Fibroblast of pulmonary artery (primary cell): ENCODE measurements around the gene ZC3H12C.

Experiments
- DNase-seq: peaks from one replicate; pipeline ENCODE4 v3.0.0-alpha.2; 2010; ENCODE audit warnings: low read depth
- H3K4me3 ChIP-seq: replicated peaks from 2 replicates; pipeline ENCODE4 v1.5.1; 2011; ENCODE audit warnings: low read depth, mild to moderate bottlenecking, control low read depth, low read length, moderate library complexity
- CTCF ChIP-seq: IDR thresholded peaks from 2 replicates; pipeline ENCODE4 v1.5.1; 2011; ENCODE audit warnings: mild to moderate bottlenecking, control low read depth, low read length, inconsistent platforms; ENCODE audit errors: missing control alignments

Gene ZC3H12C

DNA sequence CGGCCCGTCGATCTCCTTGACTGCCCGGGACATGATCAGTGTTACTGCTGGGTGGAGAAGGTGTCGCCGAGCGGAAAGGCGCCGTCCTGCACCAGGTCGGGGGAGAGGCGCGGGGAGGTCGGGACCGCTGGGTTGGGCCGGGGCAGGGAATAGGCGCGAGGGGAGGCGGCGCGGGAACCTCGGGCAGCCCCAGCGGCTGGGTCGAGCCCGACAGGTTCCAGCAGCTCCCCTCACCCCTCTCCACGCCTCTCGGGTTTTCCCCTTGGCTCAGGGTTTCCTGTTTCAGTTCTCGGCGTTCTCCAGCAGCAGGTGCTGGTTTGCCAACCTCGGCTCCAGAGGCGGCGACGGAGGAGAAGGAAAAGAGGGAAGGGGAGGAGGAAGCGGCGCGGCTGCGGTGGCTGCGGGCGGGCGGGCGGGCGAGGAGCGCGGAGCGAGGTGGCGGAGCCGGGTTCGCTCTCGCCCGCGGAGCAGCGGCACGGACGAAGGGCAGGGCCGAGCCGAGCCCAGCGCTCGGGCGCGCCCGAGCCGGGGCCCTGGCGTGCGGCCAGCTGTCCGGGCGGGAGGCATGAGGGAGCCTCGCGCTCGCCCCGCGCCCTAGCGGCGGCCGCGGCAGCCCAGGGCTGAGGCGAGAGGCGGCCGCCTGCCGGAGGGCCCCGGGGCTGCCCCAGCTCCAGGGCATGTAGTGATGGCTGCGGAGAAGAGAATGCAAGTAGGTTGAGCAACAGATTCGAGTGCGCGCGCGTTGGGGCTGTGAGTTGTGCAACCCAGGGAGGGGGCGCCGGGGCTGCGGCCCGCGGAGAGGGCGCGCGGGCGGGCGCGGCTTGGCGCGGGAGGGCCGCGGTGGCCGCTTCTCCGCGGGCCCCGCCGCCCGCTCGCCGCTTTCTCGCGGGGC, at the start of gene ZC3H12C:
Gene ZC3H12C (plus strand): TSS at position 878 of the 892 bp plus-strand sequence. CDS start 20 bp downstream, outside the sequence.
- peak within 1 kb of the TSS; percentile 72 for H3K4me3 ChIP-seq
- TF ChIP-seq CTCF, result peak; percentile 25
- peak; percentile 90 for DNase-seq

GRCh38 chr11:110044226-110044968, 48.8 kb upstream of the ZC3H12C start:
- no peak for DNase-seq
- TF ChIP-seq CTCF, result no peak

DNA sequence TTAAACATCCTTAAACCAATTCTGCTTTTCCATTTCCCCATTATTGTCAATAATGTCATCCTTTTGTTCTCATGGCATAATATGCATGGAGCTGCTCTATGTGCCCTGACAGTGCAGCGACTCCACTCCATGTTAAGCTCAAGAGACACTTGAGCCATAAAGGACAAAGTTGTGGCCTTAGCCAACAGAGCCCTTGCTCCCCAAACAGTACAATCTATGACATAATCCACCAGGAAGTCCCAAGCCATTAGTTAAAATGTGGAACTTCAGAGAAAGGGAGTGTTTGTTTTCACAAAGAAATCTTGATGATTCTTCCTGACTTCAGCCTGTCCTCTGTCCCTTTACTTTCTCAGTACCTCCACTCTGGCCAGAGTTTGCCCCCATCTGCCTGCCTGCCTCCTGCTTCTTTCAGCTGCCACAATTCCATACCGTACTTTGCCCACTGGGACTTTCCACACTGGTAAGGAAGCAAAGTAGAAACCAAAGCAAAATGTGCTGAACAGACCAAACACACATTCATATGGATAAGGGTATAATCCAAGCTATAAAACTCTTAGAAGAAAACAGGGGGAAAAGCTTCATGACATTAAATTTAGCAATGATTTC, 46.3 kb upstream of the ZC3H12C start:
- H3K4me3 ChIP-seq, result no peak overlapping the region
- DNase-seq, result no peak
- TF ChIP-seq CTCF, result no peak

More at GRCh38 chr11:110044226-110044968, 48.8 kb upstream of the ZC3H12C start:
- H3K4me3 ChIP-seq, result no peak overlapping the region

DNA sequence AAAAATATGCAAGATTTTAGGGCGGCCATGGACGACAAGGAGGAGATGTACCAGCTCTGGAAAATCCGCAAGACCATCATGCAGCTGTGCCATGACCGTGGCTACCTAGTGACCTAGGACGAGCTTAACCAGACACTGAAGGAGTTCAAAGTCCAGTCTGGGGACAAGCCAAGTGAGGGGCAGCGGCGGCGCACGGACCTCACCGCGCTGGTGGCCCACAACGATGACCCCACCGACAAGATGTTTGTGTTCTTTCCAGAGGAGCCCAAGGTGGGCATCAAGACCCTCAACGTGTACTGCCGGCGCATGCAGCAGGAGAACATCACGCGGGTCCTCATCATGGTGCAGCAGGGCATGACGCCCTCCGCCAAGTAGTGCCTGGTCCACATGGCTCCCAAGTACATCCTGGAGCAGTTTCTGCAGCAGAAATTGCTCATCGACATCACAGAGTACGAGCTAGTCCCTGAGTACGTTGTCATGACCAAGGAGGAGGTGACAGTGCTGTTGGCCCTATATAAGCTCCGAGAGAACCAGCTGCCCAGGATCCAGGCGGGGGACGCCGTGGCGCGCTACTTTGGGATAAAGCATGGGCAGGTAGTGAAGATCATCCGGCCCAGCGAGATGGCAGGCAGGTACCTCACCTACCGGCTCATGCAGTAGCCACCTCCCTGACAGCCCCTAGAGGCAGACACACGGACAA, 43.5 kb upstream of the ZC3H12C start:
- H3K4me3 ChIP-seq, result no peak overlapping the region
- TF ChIP-seq CTCF, result no peak
- DNase-seq, result no peak

DNA sequence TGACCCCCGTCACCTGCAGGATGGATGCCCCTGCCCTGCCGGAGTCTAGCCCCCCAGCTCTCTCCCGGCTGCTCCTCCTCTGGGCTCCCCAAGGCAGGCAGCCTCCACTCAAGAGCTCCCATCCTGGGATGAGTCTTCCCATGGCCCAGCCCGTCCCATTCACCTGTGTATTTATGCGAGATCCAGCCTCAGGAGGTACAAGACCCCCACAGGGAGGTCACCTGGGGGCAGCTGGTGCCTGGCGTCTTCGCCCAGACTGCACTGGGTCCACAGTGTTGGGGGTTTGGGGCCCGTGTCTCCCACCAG, 43.0 kb upstream of the ZC3H12C start:
- H3K4me3 ChIP-seq, result no peak overlapping the region
- no peak for DNase-seq
- TF ChIP-seq CTCF, result no peak

GRCh38 chr11:110053848-110054414, 39.3 kb upstream of the ZC3H12C start:
- DNase-seq, result no peak

More at GRCh38 chr11:110053848-110054414, 39.3 kb upstream of the ZC3H12C start:
- TF ChIP-seq CTCF, result no peak
- H3K4me3 ChIP-seq, result no peak overlapping the region
